Endothelial cell (in vitro differentiated cells): ENCODE measurements around the gene SIGLECL1. TPM values are rescaled to one million over a fixed set of nuclear protein-coding genes. Genes with fewer than 3 reads are reported as not detected.
"Not testable (repeated sequence)": the region's sequence is repeated elsewhere in the genome, so short reads cannot be mapped to it uniquely, and the experiment has no call there.

Experiments
- DNase-seq: peaks from one replicate; pipeline ENCODE4 v3.0.0; 2021; ENCODE audit warnings: low spot score
- H3K27ac Mint-ChIP-seq: one replicate; pipeline ENCODE4 v1.8.0; 2021; ENCODE audit warnings: mixed read lengths, inconsistent platforms; ENCODE audit not compliant: unreplicated experiment
- H3K27me3 Mint-ChIP-seq: one replicate; pipeline ENCODE4 v1.8.0; 2021; ENCODE audit warnings: mild to moderate bottlenecking, moderate library complexity, mixed read lengths, inconsistent platforms; ENCODE audit not compliant: unreplicated experiment
- H3K36me3 Mint-ChIP-seq: one replicate; pipeline ENCODE4 v1.8.0; 2021; ENCODE audit warnings: mild to moderate bottlenecking, low read depth, mixed read lengths, inconsistent platforms; ENCODE audit not compliant: unreplicated experiment
- H3K4me1 Mint-ChIP-seq: one replicate; pipeline ENCODE4 v1.8.0; 2021; ENCODE audit warnings: mild to moderate bottlenecking, mixed read lengths, inconsistent platforms; ENCODE audit not compliant: unreplicated experiment
- H3K4me3 Mint-ChIP-seq: one replicate; pipeline ENCODE4 v1.8.0; 2021; ENCODE audit warnings: mild to moderate bottlenecking, mixed read lengths, inconsistent platforms; ENCODE audit not compliant: unreplicated experiment
- H3K9me3 Mint-ChIP-seq: one replicate; pipeline ENCODE4 v1.8.0; 2021; ENCODE audit warnings: mixed read lengths, inconsistent platforms; ENCODE audit not compliant: unreplicated experiment
- total RNA-seq: library from RNA; stranded (reverse); fragmentation: NEBNext Ultra II Directional; extraction: Animal tissue kit (Norgen Biotek cat#: 25700); gene quantifications from one replicate; pipeline ENCODE4 v1.2.1, GENCODE V29; 2021; ENCODE audit not compliant: unreplicated experiment
- TF ChIP-seq, protein P1 (sequence below): fragments of 200-600 bp; sonication (generic); IDR thresholded peaks from one replicate; pipeline ENCODE4 v1.5.0; 2021; ENCODE audit warnings: antibody characterized with exemption; ENCODE audit not compliant: unreplicated experiment

SIGLECL1 gene
- total RNA-seq, 1 donor from 2014 or later = 2.8 TPM

DNA sequence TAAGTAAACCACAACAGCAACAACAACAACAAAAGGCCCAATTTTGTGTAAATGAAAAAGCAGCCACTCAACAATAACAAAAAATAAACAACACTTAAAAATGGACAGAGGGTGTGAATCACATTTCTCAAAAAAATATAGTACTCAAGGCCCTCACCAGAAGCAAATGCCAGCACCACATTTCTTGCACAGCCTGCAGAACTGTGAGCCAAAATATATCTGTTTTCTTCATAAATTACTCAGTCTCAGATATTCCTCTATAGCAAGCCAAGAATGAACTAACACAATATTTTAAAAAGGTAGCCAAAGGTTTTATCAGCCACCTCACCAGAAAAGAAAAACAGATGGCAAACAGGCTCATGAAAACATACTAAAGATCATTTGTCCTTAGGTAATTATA lies 29.9 kb upstream of the SIGLECL1 start:
- DNase-seq = no peak
- peaks cover 16% of the 10 kb centered on the region for H3K36me3 Mint-ChIP-seq
- TF ChIP-seq, protein P1, sequence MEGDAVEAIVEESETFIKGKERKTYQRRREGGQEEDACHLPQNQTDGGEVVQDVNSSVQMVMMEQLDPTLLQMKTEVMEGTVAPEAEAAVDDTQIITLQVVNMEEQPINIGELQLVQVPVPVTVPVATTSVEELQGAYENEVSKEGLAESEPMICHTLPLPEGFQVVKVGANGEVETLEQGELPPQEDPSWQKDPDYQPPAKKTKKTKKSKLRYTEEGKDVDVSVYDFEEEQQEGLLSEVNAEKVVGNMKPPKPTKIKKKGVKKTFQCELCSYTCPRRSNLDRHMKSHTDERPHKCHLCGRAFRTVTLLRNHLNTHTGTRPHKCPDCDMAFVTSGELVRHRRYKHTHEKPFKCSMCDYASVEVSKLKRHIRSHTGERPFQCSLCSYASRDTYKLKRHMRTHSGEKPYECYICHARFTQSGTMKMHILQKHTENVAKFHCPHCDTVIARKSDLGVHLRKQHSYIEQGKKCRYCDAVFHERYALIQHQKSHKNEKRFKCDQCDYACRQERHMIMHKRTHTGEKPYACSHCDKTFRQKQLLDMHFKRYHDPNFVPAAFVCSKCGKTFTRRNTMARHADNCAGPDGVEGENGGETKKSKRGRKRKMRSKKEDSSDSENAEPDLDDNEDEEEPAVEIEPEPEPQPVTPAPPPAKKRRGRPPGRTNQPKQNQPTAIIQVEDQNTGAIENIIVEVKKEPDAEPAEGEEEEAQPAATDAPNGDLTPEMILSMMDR = no peak
- peaks cover 2% of the 10 kb centered on the region for H3K27me3 Mint-ChIP-seq
- H3K4me3 Mint-ChIP-seq = no peak overlapping the region
- H3K4me1 Mint-ChIP-seq = peaks cover 24% of the 10 kb centered on the region
- H3K9me3 Mint-ChIP-seq = peaks cover 2% of the 10 kb centered on the region
- H3K27ac Mint-ChIP-seq = no peak overlapping the region

DNA sequence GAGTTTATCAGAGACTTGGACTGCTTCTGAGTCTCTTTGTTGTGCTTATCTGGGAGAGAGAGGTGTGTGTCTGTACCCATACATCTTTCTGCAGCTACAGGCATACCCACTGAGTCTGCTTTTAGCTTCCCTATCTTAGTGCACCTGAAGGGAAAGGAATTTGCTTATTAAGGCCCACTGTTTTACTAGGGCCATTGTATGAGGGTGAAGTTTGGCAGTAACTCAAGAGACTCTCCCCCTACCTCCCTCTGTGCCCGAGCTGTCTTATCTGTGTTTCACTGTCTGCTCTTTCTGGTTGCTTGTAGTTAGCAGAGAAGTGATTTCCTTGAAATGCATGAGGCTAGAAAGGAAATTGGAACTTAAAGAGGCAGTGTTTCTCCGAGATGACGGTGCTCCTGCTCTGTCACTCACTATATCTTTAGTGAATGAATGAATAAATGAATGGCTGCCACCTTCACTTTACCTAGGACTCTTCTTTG lies 26.7 kb upstream of the SIGLECL1 start:
- peak overlapping the region; percentile 80 for H3K27ac Mint-ChIP-seq
- no peaks in the 10 kb centered on the region for H3K9me3 Mint-ChIP-seq
- TF ChIP-seq, protein P1 = no peak
- no peak overlapping the region for H3K4me3 Mint-ChIP-seq
- H3K27me3 Mint-ChIP-seq = peaks cover 3% of the 10 kb centered on the region
- H3K36me3 Mint-ChIP-seq = peaks cover 6% of the 10 kb centered on the region
- no peak for DNase-seq
- peaks cover 32% of the 10 kb centered on the region for H3K4me1 Mint-ChIP-seq

DNA sequence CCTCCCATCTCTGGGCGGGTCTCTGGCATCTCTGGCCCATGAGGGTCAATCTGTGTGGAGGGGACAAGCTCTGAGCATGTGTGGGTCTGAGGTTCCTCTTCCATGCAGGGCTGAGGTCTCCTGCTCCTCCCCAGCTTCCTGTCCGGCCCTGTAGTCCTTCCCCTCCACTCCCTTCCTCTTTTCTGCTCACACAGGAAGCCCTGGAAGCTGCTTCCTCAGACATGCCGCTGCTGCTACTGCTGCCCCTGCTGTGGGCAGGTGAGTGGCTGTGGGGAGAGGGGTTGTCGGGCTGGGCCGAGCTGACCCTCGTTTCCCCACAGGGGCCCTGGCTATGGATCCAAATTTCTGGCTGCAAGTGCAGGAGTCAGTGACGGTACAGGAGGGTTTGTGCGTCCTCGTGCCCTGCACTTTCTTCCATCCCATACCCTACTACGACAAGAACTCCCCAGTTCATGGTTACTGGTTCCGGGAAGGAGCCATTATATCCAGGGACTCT lies 25.9 kb upstream of the SIGLECL1 start, which contains the start of gene CD33:
Gene CD33, plus strand, starts transcription at position 183 of the 496 bp plus-strand sequence. Its CDS starts 39 bp downstream, at position 222.
- H3K9me3 Mint-ChIP-seq, H3K36me3 Mint-ChIP-seq, H3K27me3 Mint-ChIP-seq: not testable (repeated sequence)
- peak within 1 kb of the TSS; percentile 68 for H3K4me3 Mint-ChIP-seq
- peak; percentile 23 for DNase-seq
- H3K27ac Mint-ChIP-seq = peak within 1 kb of the TSS; percentile 80
- H3K4me1 Mint-ChIP-seq = peaks cover 32% of the 10 kb centered on the region

DNA sequence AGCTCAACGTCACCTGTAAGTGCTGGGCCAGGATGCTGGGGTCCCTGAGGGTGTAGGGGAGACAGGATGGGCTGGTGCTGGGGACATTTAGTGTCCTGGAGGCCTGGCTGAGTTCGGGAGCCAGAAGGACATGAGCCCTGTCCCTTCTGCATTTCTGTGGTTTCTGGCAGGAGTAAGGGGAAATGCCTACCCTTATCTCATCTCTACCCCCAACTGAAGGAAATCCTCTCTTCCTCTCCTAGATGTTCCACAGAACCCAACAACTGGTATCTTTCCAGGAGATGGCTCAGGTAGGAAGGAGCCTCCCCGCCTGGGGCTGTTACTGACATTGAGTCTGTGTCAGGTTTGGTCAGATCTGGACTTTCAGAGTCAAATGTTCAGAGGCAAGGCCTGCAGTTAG lies 24.8 kb upstream of the SIGLECL1 start:
- TF ChIP-seq, protein P1 = no peak
- Mint-ChIP-seq H3K27ac (peak overlapping the region; percentile 80), H3K36me3 (peaks cover 7% of the 10 kb centered on the region), H3K27me3 (peaks cover 3% of the 10 kb centered on the region), H3K9me3 (no peaks in the 10 kb centered on the region), H3K4me3 (peak overlapping the region; percentile 68), H3K4me1 (peaks cover 36% of the 10 kb centered on the region)
- no peak for DNase-seq

DNA sequence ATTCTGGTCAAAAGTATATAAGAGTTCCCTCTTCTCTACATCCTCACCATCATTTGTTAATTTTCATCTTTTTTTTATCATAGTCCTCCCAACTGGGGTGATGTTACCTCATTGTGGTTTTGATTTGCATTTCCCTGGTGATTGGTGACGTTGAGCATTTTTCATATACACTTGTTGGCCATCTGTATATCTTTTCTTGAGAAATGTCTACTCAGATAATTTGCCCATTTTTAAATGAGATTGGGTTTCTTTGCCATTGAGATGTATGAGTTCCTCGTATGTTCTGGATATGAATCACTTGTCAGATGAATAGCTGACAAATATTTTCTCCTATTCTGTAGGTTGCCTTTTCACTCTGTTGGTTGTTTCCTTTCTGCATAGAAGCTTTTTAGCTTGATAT lies 23.6 kb upstream of the SIGLECL1 start:
- DNase-seq = no peak
- H3K4me3 Mint-ChIP-seq = no peak overlapping the region
- no peak overlapping the region for H3K27ac Mint-ChIP-seq
- TF ChIP-seq, protein P1 = no peak
- H3K36me3 Mint-ChIP-seq = peaks cover 11% of the 10 kb centered on the region
- no peaks in the 10 kb centered on the region for H3K9me3 Mint-ChIP-seq
- H3K27me3 Mint-ChIP-seq = peaks cover 3% of the 10 kb centered on the region
- H3K4me1 Mint-ChIP-seq = peaks cover 38% of the 10 kb centered on the region
